ENCODE measurements around the gene ALKBH8. TPM values are rescaled to one million over a fixed set of nuclear protein-coding genes. Genes with fewer than 3 reads are reported as not detected.

The ALKBH8 gene, protein sequence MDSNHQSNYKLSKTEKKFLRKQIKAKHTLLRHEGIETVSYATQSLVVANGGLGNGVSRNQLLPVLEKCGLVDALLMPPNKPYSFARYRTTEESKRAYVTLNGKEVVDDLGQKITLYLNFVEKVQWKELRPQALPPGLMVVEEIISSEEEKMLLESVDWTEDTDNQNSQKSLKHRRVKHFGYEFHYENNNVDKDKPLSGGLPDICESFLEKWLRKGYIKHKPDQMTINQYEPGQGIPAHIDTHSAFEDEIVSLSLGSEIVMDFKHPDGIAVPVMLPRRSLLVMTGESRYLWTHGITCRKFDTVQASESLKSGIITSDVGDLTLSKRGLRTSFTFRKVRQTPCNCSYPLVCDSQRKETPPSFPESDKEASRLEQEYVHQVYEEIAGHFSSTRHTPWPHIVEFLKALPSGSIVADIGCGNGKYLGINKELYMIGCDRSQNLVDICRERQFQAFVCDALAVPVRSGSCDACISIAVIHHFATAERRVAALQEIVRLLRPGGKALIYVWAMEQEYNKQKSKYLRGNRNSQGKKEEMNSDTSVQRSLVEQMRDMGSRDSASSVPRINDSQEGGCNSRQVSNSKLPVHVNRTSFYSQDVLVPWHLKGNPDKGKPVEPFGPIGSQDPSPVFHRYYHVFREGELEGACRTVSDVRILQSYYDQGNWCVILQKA
- total RNA-seq, result 1 to 10 TPM; 4.1 to 5.8 (median 5.4) TPM

DNA sequence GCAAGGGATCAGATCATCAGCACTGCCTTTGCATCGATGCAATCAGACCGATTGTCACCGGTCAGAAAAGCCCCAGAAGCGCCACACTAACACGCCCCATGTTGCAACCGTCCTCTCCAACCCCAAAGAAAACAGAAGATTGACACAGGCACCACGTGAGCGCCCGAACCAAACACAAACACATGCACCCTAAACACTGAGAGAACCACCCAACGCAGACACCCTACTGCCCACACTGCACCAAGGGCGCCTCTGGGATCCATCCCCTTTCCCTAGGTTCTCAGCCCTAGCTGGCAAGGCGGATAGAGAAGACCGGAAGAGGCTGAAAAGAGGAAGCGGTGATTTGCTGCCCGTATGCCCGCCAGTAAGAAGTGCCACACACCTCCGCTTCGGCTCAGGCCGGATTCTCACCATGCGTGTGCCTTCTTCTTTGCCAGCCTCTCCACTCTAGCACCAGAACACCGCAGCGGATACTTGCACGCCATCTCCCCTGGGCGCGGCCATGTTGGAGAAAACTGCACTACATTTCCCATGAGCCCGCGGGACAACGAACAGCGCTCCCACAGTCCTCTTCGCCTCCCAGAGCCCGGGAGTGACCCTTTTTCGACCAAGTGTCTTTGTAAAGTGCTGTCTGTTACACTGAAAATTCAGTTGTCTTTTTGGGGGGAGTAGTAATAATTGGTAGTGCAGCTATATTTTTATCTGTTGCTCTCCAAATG is at the start of gene ALKBH8:
Gene ALKBH8 (minus strand): TSS at position 517 of the 719 bp plus-strand sequence. CDS start 4,842 bp downstream, outside the sequence.
- Histone ChIP-seq H3K9me3 (no peaks in the 10 kb centered on the region), H3K27ac (replicated peaks in 1 of 4) (peak within 1 kb of the TSS; percentile 73 to 81 (median 78)), H3K4me3 (peak within 1 kb of the TSS; percentile 63 to 92 (median 76)), H3K36me3 (peaks cover 0 to 1% (median 0%) of the 10 kb centered on the region in 4 donors), H3K4me1 (peaks cover 20 to 34% (median 25%) of the 10 kb centered on the region in 4 donors), H3K27me3 (peaks cover 0 to 8% (median 1%) of the 10 kb centered on the region in 4 donors)
- peak; percentile 94 for DNase-seq (ENCODE audit: extremely low spot score)
- intact Hi-C loops (cut with DNase I), result no loop called here
- under 1% methylated on average over 32 of the region's 32 CpGs for WGBS
- TF ChIP-seq, protein P1, sequence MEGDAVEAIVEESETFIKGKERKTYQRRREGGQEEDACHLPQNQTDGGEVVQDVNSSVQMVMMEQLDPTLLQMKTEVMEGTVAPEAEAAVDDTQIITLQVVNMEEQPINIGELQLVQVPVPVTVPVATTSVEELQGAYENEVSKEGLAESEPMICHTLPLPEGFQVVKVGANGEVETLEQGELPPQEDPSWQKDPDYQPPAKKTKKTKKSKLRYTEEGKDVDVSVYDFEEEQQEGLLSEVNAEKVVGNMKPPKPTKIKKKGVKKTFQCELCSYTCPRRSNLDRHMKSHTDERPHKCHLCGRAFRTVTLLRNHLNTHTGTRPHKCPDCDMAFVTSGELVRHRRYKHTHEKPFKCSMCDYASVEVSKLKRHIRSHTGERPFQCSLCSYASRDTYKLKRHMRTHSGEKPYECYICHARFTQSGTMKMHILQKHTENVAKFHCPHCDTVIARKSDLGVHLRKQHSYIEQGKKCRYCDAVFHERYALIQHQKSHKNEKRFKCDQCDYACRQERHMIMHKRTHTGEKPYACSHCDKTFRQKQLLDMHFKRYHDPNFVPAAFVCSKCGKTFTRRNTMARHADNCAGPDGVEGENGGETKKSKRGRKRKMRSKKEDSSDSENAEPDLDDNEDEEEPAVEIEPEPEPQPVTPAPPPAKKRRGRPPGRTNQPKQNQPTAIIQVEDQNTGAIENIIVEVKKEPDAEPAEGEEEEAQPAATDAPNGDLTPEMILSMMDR (IDR thresholded peaks at IDR 0.05), result peak in 1 of 3 experiments; percentile 32
- TF ChIP-seq POLR2A (IDR thresholded peaks at IDR 0.05; ENCODE audit: low read depth), result no peak
- TF ChIP-seq POLR2AphosphoS5 (IDR thresholded peaks at IDR 0.05), result peak in 1 of 2 donors; percentile 76
- no peak for TF ChIP-seq EP300 (IDR thresholded peaks at IDR 0.05)

DNA sequence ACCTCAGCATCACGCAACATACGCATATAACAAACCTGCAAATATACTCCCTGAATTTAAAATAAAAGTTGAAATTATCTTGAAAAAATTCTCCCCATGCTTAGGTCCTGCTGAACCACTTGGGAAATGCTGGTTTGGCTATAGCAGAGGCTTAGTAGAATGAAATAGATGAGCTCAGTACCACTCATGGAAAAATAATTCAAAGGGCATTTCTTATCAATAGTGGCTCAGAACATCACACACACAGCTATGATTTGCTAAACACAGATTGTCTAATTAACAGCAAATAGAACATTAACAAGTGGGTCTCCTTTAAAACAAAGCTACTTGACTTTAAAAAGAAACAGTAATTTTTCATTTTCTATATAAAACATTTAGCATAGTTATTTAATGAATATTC is 46.9 kb upstream of the ALKBH8 start:
- H3K4me1 ChIP-seq, result no peaks in the 10 kb centered on the region
- H3K9me3 ChIP-seq, result no peaks in the 10 kb centered on the region
- no peak overlapping the region for H3K27ac ChIP-seq (replicated peaks in 1 of 4)
- no peak for DNase-seq (ENCODE audit: extremely low spot score)
- intact Hi-C loops (cut with DNase I), result no loop called here
- TF ChIP-seq POLR2A (IDR thresholded peaks at IDR 0.05; ENCODE audit: low read depth) (no peak), EP300 (IDR thresholded peaks at IDR 0.05) (no peak), POLR2AphosphoS5 (IDR thresholded peaks at IDR 0.05) (no peak)
- TF ChIP-seq, protein P1 (IDR thresholded peaks at IDR 0.05), result no peak
- no peak overlapping the region for H3K4me3 ChIP-seq
- 88% methylated on average over 2 of the region's 2 CpGs for WGBS
- no peaks in the 10 kb centered on the region for H3K27me3 ChIP-seq
- H3K36me3 ChIP-seq, result no peaks in the 10 kb centered on the region

DNA sequence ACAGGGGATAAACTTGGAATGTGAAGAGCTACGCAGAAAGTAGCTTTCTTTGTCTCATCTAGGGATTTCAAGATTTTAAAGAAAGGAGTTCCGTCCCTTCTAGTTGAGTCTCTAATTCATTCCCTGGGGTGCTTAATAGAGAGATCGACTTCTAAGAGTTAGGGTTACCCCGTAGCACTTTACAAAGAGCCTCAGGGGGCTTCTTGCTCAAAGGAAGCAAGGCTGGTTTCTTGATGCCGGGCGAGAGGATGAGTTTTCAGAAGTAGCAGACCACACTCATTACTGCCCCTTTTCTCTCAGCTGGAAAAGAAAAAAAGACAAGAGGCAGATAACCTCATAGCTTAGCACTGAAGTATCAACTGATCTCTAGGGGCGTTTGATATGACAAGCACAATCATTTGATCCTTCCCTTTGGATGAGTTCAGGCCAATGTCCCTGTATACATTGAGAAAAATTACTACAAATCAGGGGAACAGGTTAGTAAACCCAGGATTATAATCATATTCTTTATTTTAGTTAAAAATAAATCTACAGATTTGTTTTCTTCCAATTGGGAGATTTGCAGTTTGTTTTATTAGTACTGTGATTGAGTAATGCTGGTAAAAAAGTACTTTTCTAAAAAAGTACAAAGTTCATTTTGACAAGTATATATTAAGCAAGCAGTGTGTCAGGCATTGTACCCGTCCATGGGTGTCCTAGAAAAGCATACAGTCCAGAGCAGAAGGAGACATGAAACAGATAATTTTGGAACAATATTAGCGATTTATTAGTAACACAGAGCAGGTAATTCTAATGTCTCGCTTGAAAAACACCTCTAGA is 44.1 kb upstream of the ALKBH8 start:
- no peaks in the 10 kb centered on the region for H3K36me3 ChIP-seq
- 58% methylated on average over 10 of the region's 10 CpGs for WGBS
- intact Hi-C loops (cut with DNase I), result no loop called here

DNA sequence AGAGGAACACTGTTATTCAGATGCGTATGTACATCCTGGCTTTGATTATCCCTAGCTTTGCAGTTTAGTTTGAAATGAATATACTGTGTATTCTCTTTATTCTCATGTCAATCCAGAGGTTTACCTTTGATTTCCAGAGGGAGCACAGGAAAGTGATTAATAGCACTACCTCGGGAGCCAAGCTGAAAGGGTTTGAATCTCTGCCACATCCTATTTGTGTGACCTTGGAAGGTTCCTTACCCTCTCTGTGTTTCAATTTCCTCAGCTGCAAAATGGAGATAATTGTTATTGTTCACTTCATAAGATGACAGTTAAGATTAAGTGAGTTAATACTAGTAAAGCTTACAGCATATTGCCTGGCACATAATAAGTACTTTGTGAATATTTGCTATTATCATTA is 43.3 kb upstream of the ALKBH8 start:
- no peak for DNase-seq (ENCODE audit: extremely low spot score)
- WGBS, result 46% methylated on average over 2 of the region's 2 CpGs

More for the DNA sequence above, 44.1 kb upstream of the ALKBH8 start:
- H3K27me3 ChIP-seq, result peaks cover 0 to 5% (median 0%) of the 10 kb centered on the region in 4 donors
- H3K27ac ChIP-seq (replicated peaks in 1 of 4), result no peak overlapping the region
- no peak for DNase-seq (ENCODE audit: extremely low spot score)
- no peaks in the 10 kb centered on the region for H3K4me1 ChIP-seq
- no peak for TF ChIP-seq POLR2AphosphoS5 (IDR thresholded peaks at IDR 0.05)
- TF ChIP-seq POLR2A (IDR thresholded peaks at IDR 0.05; ENCODE audit: low read depth), result no peak
- TF ChIP-seq EP300 (IDR thresholded peaks at IDR 0.05), result no peak
- no peaks in the 10 kb centered on the region for H3K9me3 ChIP-seq
- H3K4me3 ChIP-seq, result no peak overlapping the region

More for the DNA sequence above, 43.3 kb upstream of the ALKBH8 start:
- intact Hi-C loops (cut with DNase I), result no loop called here
- Histone ChIP-seq H3K36me3 (no peaks in the 10 kb centered on the region), H3K27me3 (peaks cover 0 to 10% (median 0%) of the 10 kb centered on the region in 4 donors), H3K4me1 (no peaks in the 10 kb centered on the region), H3K9me3 (no peaks in the 10 kb centered on the region), H3K4me3 (no peak overlapping the region), H3K27ac (replicated peaks in 1 of 4) (no peak overlapping the region)
- TF ChIP-seq, protein P1 (IDR thresholded peaks at IDR 0.05), result no peak
- TF ChIP-seq EP300 (IDR thresholded peaks at IDR 0.05) (no peak), POLR2A (IDR thresholded peaks at IDR 0.05; ENCODE audit: low read depth) (no peak), POLR2AphosphoS5 (IDR thresholded peaks at IDR 0.05) (no peak)

Measured in esophagus muscularis mucosa (tissue), 4 donors.